ENCODE data around the gene RALGAPA2. TPM values are rescaled to one million over a fixed set of nuclear protein-coding genes. Genes with fewer than 3 reads are reported as not detected.
"Not testable (repeated sequence)": the region's sequence is repeated elsewhere in the genome, so short reads cannot be mapped to it uniquely, and the experiment has no call there.

The RALGAPA2 gene
- total RNA-seq, 1 experiment from 2014 or later, result 9.8 TPM

DNA sequence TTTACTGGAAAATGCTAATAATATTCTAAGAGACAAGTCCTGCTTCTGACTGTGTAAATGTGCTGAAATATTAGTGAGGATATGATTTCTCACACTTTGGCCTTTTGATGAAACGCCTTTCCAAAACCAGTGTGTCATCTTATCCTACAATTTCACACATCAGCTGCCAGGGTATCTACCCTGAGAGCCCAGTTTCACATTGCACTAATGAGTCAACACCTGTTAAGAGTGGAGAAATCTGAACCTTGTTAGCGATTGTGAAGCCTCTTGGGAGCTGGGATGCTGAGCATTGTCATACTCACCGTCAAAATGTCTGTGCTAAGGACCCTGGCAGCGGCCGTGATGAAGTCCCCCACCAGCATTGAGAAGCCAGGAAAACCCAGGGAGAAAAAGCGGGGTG is 166.0 kb downstream of the RALGAPA2 start:
- POLR2A ChIA-PET (ENCODE audit: unreplicated experiment), result no interaction called here
- peaks cover 4% of the 10 kb centered on the region for H3F3A ChIP-seq (ENCODE audit: low read length, unreplicated experiment)
- H3K9me2 ChIP-seq (replicated peaks; ENCODE audit: low read length), result no peaks in the 10 kb centered on the region
- H4K20me1 ChIP-seq (ENCODE audit: low read length), result no peaks in the 10 kb centered on the region
- intact Hi-C loops (cut with micrococcal nuclease), result no loop called here
- H3K9me3 ChIP-seq (ENCODE audit: low read length), result no peaks in the 10 kb centered on the region
- TF ChIP-seq EZH2 (IDR thresholded peaks at IDR 0.05; ENCODE audit: low read length, unreplicated experiment) (no peak), CTCF (conservative IDR thresholded peaks at IDR 0.05; ENCODE audit: low read depth, low read length) (no peak), EZH2phosphoT487 (IDR thresholded peaks at IDR 0.05; ENCODE audit: borderline replicate concordance, low read length) (no peak)
- CTCF ChIA-PET, result no interaction called here
- no TSS peak for BruUV-seq (replicated peaks)
- H3K79me2 ChIP-seq (ENCODE audit: low read length), result no peaks in the 10 kb centered on the region
- no peak overlapping the region for H3K4me2 ChIP-seq (ENCODE audit: low read length)
- no peak overlapping the region for H3K9ac ChIP-seq (ENCODE audit: low read length)
- peaks cover 44% of the 10 kb centered on the region for H3K4me1 ChIP-seq (ENCODE audit: insufficient read depth, low read length)
- H3K4me3 ChIP-seq (ENCODE audit: low read length), result no peak overlapping the region
- no peaks in the 10 kb centered on the region for H3K36me3 ChIP-seq (ENCODE audit: low read depth, low read length)
- H2AFZ ChIP-seq (ENCODE audit: low read length), result no peak overlapping the region
- no peak for ATAC-seq
- no peaks in the 10 kb centered on the region for H3K27me3 ChIP-seq (ENCODE audit: low read length)
- H3K27ac ChIP-seq (ENCODE audit: low read length), result no peak overlapping the region
- DNase-seq, result no peak

DNA sequence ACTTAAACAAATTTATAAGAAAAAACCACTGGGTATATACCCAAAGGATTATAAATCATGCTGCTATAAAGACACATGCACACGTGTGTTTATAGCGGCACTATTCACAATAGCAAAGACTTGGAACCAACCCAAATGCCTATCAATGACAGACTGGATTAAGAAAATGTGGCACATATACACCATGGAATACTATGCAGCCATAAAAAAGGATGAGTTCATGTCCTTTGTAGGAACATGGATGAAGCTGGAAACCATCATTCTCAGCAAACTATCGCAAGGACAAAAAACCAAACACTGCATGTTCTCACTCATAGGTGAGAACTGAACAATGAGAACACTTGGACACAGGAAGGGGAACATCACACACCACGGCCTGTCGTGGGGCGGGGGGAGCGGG is 169.1 kb downstream of the RALGAPA2 start:
- H3K9me3 ChIP-seq (ENCODE audit: low read length); intact Hi-C loops (cut with micrococcal nuclease); H4K20me1 ChIP-seq (ENCODE audit: low read length); ATAC-seq; H3K4me3 ChIP-seq (ENCODE audit: low read length); H2AFZ ChIP-seq (ENCODE audit: low read length); H3K36me3 ChIP-seq (ENCODE audit: low read depth, low read length); CTCF ChIA-PET; H3K9ac ChIP-seq (ENCODE audit: low read length); POLR2A ChIA-PET (ENCODE audit: unreplicated experiment); H3K4me2 ChIP-seq (ENCODE audit: low read length); H3K9me2 ChIP-seq (replicated peaks; ENCODE audit: low read length); H3K79me2 ChIP-seq (ENCODE audit: low read length); DNase-seq; H3K27ac ChIP-seq (ENCODE audit: low read length); H3K27me3 ChIP-seq (ENCODE audit: low read length); BruUV-seq (replicated peaks); H3F3A ChIP-seq (ENCODE audit: low read length, unreplicated experiment): not testable (repeated sequence)
- peaks cover 16% of the 10 kb centered on the region for H3K4me1 ChIP-seq (ENCODE audit: insufficient read depth, low read length)

GRCh38 chr20:20536240-20536933 is 176.1 kb downstream of the RALGAPA2 start:
- DNase-seq, result no peak
- no peaks in the 10 kb centered on the region for H3K79me2 ChIP-seq (ENCODE audit: low read length)
- no peak for TF ChIP-seq EZH2 (IDR thresholded peaks at IDR 0.05; ENCODE audit: low read length, unreplicated experiment)
- no peak for TF ChIP-seq EZH2phosphoT487 (IDR thresholded peaks at IDR 0.05; ENCODE audit: borderline replicate concordance, low read length)
- no peak for TF ChIP-seq CTCF (conservative IDR thresholded peaks at IDR 0.05; ENCODE audit: low read depth, low read length)
- ATAC-seq, result no peak
- no peak overlapping the region for H3K4me3 ChIP-seq (ENCODE audit: low read length)
- no peaks in the 10 kb centered on the region for H4K20me1 ChIP-seq (ENCODE audit: low read length)
- no peak overlapping the region for H3K27ac ChIP-seq (ENCODE audit: low read length)
- intact Hi-C loops (cut with micrococcal nuclease), result no loop called here
- H2AFZ ChIP-seq (ENCODE audit: low read length), result no peak overlapping the region
- H3F3A ChIP-seq (ENCODE audit: low read length, unreplicated experiment), result no peaks in the 10 kb centered on the region
- no peaks in the 10 kb centered on the region for H3K9me3 ChIP-seq (ENCODE audit: low read length)
- H3K9me2 ChIP-seq (replicated peaks; ENCODE audit: low read length), result no peaks in the 10 kb centered on the region
- no peaks in the 10 kb centered on the region for H3K36me3 ChIP-seq (ENCODE audit: low read depth, low read length)
- no peak overlapping the region for H3K9ac ChIP-seq (ENCODE audit: low read length)
- BruUV-seq (replicated peaks), result no TSS peak
- no peaks in the 10 kb centered on the region for H3K4me1 ChIP-seq (ENCODE audit: insufficient read depth, low read length)
- CTCF ChIA-PET, result no interaction called here
- POLR2A ChIA-PET (ENCODE audit: unreplicated experiment), result no interaction called here
- H3K27me3 ChIP-seq (ENCODE audit: low read length), result no peaks in the 10 kb centered on the region
- no peak overlapping the region for H3K4me2 ChIP-seq (ENCODE audit: low read length)
